Large intestine (tissue), 3 donors: ENCODE results near the gene PIP5K1B. TPM values are rescaled to one million over a fixed set of nuclear protein-coding genes. Genes with fewer than 3 reads are reported as not detected.

ENCODE experiments used
- DNase-seq, 2 donors: peaks; one replicate each; pipeline versions ENCODE4 v3.0.0 to v3.0.0-alpha.2; 2013
- H3K27ac ChIP-seq: one replicate; pipeline ENCODE4 v1.5.1; 2013; ENCODE audit warnings: low read length
- H3K27me3 ChIP-seq: 2 replicates; pipeline ENCODE4 v1.6.1; 2013; ENCODE audit warnings: low read length; ENCODE audit not compliant: control insufficient read depth, insufficient read depth
- H3K36me3 ChIP-seq: 2 replicates; pipeline ENCODE4 v1.6.1; 2013; ENCODE audit warnings: low read length; ENCODE audit not compliant: control insufficient read depth, insufficient read depth
- H3K4me1 ChIP-seq: one replicate; pipeline ENCODE4 v1.6.1; 2013; ENCODE audit warnings: low read length; ENCODE audit not compliant: control insufficient read depth, insufficient read depth
- H3K4me3 ChIP-seq: one replicate; pipeline ENCODE4 v1.5.1; 2013; ENCODE audit warnings: low read length
- H3K9me3 ChIP-seq: one replicate; pipeline ENCODE4 v1.6.1; 2013; ENCODE audit warnings: mild to moderate bottlenecking, low read depth, low read length, moderate library complexity; ENCODE audit not compliant: control insufficient read depth
- WGBS: methylation state at CpG from one replicate; pipeline ENCODE4 v1.1.5; 2013; ENCODE audit warnings: low lambda C conversion rate; ENCODE audit not compliant: insufficient coverage; 5-methylcytosine and 5-hydroxymethylcytosine counted together
- polyA plus RNA-seq: library from polyadenylated mRNA; unstranded; fragments of 120-200 nt; gene quantifications from one replicate; pipeline ENCODE4 v1.2.1, GENCODE V29; 2013

PIP5K1B gene
- polyA plus RNA-seq, 1 donor: 57.9 TPM

GRCh38 chr9:68827837-68828744 is 123.1 kb downstream of the PIP5K1B start:
- Histone ChIP-seq H3K27ac (peak overlapping the region; percentile 47), H3K4me1 (peaks cover 8% of the 10 kb centered on the region), H3K27me3 (no peaks in the 10 kb centered on the region), H3K36me3 (peaks cover 21% of the 10 kb centered on the region), H3K4me3 (no peak overlapping the region), H3K9me3 (no peaks in the 10 kb centered on the region)
- DNase-seq: peak; percentile 40 to 63
- 88% methylated on average over 2 of the region's 14 CpGs for whole genome bisulfite sequencing

GRCh38 chr9:68832101-68832500 is 127.1 kb downstream of the PIP5K1B start:
- H3K36me3 ChIP-seq: peaks cover 19% of the 10 kb centered on the region
- peaks cover 7% of the 10 kb centered on the region for H3K4me1 ChIP-seq
- H3K4me3 ChIP-seq: no peak overlapping the region
- no peaks in the 10 kb centered on the region for H3K27me3 ChIP-seq
- no peak for DNase-seq
- no peak overlapping the region for H3K27ac ChIP-seq
- no peaks in the 10 kb centered on the region for H3K9me3 ChIP-seq

GRCh38 chr9:68832861-68833518 is 128.0 kb downstream of the PIP5K1B start:
- Histone ChIP-seq H3K4me1 (peaks cover 6% of the 10 kb centered on the region), H3K27ac (no peak overlapping the region), H3K9me3 (no peaks in the 10 kb centered on the region), H3K36me3 (peaks cover 19% of the 10 kb centered on the region), H3K4me3 (no peak overlapping the region), H3K27me3 (no peaks in the 10 kb centered on the region)
- no peak for DNase-seq
- 92% methylated on average over 2 of the region's 7 CpGs for WGBS

- no peak for DNase-seq
- Histone ChIP-seq H3K27ac (no peak overlapping the region), H3K4me1 (no peaks in the 10 kb centered on the region), H3K4me3 (no peak overlapping the region), H3K27me3 (no peaks in the 10 kb centered on the region), H3K36me3 (peaks cover 18% of the 10 kb centered on the region), H3K9me3 (no peaks in the 10 kb centered on the region)
- no CpG with 5 or more reads among the region's 2 CpGs for WGBS
These were observed 130.0 kb downstream of the PIP5K1B start for GRCh38 chr9:68834931-68835520.

GRCh38 chr9:68836788-68837187 is 131.7 kb downstream of the PIP5K1B start:
- no CpG with 5 or more reads among the region's 5 CpGs for WGBS
- Histone ChIP-seq H3K27ac (no peak overlapping the region), H3K4me1 (no peaks in the 10 kb centered on the region), H3K4me3 (no peak overlapping the region), H3K27me3 (no peaks in the 10 kb centered on the region), H3K9me3 (no peaks in the 10 kb centered on the region), H3K36me3 (peaks cover 14% of the 10 kb centered on the region)
- DNase-seq: no peak

- H3K36me3 ChIP-seq: peaks cover 17% of the 10 kb centered on the region
- DNase-seq: no peak
- H3K4me1 ChIP-seq: no peaks in the 10 kb centered on the region
- H3K9me3 ChIP-seq: no peaks in the 10 kb centered on the region
- H3K4me3 ChIP-seq: no peak overlapping the region
- H3K27me3 ChIP-seq: no peaks in the 10 kb centered on the region
- no peak overlapping the region for H3K27ac ChIP-seq
- WGBS: 86% methylated on average over 1 of the region's 1 CpG
These were observed 133.2 kb downstream of the PIP5K1B start for GRCh38 chr9:68838245-68838644.

- no peaks in the 10 kb centered on the region for H3K9me3 ChIP-seq
- H3K36me3 ChIP-seq: peaks cover 14% of the 10 kb centered on the region
- no peak overlapping the region for H3K4me3 ChIP-seq
- no peak overlapping the region for H3K27ac ChIP-seq
- no peak for DNase-seq
- no peaks in the 10 kb centered on the region for H3K4me1 ChIP-seq
- no peaks in the 10 kb centered on the region for H3K27me3 ChIP-seq
- no CpG with 5 or more reads among the region's 6 CpGs for WGBS
These were observed 136.4 kb downstream of the PIP5K1B start for GRCh38 chr9:68841276-68842052.

GRCh38 chr9:68842568-68842967 is 137.5 kb downstream of the PIP5K1B start:
- H3K36me3 ChIP-seq: peaks cover 12% of the 10 kb centered on the region
- H3K4me3 ChIP-seq: no peak overlapping the region
- DNase-seq: no peak
- H3K27ac ChIP-seq: no peak overlapping the region
- no peaks in the 10 kb centered on the region for H3K9me3 ChIP-seq
- WGBS: 50% methylated on average over 1 of the region's 2 CpGs
- H3K4me1 ChIP-seq: no peaks in the 10 kb centered on the region
- H3K27me3 ChIP-seq: no peaks in the 10 kb centered on the region

GRCh38 chr9:68843239-68843638 is 138.2 kb downstream of the PIP5K1B start:
- Histone ChIP-seq H3K4me3 (no peak overlapping the region), H3K9me3 (no peaks in the 10 kb centered on the region), H3K27ac (no peak overlapping the region), H3K4me1 (no peaks in the 10 kb centered on the region), H3K36me3 (peaks cover 12% of the 10 kb centered on the region), H3K27me3 (no peaks in the 10 kb centered on the region)
- WGBS: 0% methylated on average over 1 of the region's 3 CpGs
- DNase-seq: no peak

GRCh38 chr9:68844157-68844556 is 139.1 kb downstream of the PIP5K1B start:
- WGBS: no CpG with 5 or more reads among the region's 3 CpGs
- Histone ChIP-seq H3K27me3 (no peaks in the 10 kb centered on the region), H3K36me3 (peaks cover 12% of the 10 kb centered on the region), H3K4me1 (no peaks in the 10 kb centered on the region), H3K4me3 (no peak overlapping the region), H3K9me3 (no peaks in the 10 kb centered on the region), H3K27ac (no peak overlapping the region)
- no peak for DNase-seq
